GM21381 (cell line): ENCODE measurements around the gene PTCH2.

Source experiments
- ATAC-seq: cut with Tn5 transposase; IDR thresholded peaks from one replicate; pipeline ENCODE4 v1.9.1; 2021; ENCODE audit warnings: mild to moderate bottlenecking, moderate library complexity; ENCODE audit not compliant: unreplicated experiment

The PTCH2 gene

DNA sequence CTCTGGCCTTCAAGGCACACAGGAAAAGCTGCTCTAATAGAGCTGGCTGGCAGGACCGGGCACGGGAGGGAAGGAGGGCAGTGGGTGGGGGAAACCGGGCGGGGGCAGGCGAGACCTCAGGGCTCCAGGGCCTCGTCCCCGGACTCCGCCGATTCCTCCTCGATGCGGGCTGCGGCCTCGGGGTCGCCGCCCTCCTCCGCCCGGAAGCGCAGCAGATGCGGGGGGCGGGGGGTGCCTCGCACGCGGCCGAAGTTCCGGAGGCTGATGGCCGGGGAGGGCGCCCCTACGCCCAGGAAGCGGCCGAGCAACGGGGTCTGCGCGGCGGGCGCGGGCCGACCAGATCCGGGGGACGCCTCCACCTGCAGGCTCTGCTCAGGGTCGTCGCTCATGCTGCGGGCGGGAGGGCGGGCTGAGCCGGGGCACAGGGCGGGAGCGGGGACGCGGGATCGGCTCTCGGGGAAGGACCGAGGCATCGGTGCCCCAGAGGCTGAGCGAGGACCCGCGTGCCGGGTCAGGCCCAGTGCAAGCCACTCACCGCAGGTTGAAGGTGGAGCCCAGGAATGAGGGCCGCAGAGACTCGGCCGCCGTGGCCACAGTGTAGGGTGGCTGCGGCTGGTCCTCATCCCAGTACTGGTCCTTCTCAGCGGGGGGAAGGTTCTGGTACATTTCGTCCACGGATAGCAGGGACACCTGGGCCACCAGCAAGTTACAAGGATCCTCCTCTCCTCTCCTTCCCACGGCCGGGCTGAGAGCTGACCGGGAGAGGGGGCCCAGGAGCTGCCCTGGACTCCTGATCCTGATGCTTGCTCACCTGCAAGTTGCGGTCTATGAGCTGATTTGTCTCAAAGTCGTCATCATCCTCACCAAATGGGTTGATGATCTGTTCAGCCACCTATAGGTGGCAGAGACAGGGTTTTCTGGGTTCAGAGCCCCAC is 58.7 kb downstream of the PTCH2 start:
- ATAC-seq = no peak

DNA sequence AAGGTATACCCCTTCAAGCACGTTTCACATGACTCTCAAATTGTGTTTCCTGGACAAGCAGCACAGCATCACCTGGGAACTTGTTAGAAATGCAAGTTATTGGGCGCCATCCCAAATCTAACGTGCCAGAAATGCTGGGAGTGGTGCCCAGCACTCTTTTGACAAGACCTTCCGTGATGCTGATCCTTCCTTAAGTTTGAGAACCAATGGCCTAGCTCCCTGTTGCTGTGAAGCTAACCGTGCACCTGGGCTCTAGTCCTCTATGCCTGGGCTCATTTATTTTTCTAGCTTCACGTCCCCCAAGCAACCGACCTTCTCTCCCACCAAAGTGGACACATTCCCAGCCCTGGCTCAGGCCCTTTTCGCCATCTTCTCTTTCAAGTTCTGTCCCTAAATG is 59.4 kb downstream of the PTCH2 start:
- no peak for ATAC-seq

DNA sequence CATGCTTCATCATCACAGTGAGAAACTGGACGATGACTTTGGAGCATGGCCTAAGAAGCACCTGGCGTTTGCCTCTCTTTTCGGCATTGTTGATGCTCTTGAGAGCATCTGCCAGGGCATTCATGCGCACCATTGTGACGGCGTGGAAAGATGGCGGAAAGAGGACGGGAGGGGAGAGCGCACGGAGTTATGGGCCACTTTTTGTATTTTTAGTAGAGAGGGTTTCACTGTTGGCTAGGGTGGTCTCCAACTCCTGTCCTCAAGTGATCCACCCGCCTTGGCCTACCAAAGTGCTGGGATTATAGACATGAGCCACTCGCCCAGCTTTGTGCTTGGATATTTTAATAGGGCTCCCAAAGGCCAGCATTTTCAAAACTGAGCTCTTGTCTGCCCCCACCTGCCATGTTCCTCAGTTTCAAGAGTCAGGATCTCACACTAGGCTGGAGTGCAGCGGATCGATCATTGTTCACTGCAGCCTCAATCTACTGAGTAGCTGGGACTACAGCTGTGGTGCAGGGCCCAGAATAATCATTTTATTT is 62.4 kb downstream of the PTCH2 start:
- no peak for ATAC-seq

DNA sequence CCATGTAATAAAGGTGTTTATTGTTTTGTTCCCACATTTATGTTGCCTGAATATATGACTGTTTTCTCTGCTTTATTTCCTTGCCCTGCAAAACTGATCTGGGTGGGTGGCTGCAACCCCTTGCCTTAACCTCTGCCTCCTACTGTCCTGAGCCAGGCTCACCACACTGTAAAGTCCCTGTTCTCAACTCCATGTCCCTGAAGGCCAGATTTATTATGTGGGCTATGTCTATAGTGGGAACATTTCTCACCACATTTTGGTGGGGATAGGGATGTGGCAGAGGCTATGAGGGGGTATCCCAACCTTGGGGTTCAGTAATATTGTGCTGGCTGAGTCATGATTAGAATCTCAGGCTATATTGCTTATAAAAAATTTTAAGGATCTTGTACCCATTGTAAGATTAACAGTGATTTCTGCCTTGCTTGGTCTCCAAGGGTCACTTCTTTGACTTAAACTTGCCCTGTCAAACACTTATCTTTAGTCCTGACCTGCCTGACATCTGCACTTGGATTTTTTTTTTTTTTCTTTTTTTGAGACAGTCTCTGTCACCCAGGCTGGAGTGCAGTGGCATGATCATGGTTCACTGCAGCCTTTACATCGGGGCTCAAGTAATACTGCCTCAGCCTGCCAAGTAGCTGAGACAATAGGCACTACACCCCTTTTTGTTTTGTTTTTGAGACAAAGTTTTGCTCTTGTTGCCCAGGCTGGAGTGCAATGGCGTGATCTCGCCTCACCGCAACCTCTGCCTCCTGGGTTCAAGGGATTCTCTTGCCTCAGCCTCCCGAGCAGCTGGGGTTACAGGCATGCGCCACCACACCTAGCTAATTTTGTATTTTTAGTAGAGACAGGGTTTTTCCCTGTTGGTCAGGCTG is 64.1 kb downstream of the PTCH2 start:
- no peak for ATAC-seq

DNA sequence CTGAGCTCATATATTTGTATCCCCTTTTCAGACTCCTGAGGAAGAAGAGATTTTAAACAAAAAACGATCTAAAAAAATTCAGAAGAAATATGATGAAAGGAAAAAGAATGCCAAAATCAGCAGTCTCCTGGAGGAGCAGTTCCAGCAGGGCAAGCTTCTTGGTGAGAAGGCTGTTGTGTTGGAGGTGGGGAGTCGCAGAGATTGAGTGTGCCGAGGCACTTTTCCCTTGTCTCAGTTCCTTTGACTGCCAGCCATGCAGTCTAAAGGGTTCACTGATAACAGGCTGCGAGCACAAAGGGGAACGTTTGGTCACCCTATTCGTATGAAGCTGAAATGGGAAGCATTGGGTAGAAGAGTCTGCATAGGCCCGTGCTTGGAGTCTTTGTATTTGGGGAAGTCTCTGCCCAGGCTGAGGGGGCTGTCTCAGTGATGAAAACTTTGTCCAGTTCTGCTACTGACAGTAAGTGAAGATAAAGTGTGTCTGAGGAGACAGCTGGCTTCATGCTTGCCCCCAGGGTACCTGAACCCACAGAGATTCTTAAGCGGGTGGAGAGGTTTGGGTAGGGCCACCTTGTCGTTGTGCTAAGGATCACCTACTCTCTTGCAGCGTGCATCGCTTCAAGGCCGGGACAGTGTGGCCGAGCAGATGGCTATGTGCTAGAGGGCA is 65.0 kb downstream of the PTCH2 start:
- no peak for ATAC-seq

DNA sequence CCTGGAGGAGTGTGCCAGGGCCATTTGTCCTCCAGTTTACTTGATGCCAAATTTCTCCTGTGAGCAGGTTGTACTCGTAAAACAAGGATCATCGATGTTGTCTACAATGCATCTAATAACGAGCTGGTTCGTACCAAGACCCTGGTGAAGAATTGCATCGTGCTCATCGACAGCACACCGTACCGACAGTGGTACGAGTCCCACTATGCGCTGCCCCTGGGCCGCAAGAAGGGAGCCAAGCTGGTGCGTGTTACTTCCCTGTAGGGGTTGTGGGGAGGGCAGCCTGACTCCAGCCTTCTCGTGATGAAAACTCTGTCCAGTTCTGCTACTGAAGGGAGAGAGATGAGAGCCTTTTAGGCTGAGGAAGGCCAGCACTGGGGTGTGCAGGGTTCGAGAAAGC is 65.5 kb downstream of the PTCH2 start:
- ATAC-seq = no peak

DNA sequence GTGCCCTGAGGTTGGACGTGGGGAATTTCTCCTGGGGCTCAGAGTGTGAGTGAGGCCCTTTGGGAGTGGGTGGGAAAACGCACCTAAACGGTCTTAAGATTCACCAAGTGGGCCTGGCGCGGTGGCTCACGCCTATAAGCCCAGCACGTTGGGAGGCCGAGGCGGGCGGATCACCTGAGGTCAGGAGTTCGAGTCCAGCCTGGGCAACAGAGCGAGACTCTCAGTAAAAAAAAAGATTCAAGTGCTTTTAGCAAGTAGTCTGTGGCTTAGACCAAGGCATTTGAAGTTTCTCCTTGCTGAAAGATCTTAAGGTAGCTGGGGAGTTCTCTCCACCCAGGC is 66.4 kb downstream of the PTCH2 start:
- no peak for ATAC-seq

DNA sequence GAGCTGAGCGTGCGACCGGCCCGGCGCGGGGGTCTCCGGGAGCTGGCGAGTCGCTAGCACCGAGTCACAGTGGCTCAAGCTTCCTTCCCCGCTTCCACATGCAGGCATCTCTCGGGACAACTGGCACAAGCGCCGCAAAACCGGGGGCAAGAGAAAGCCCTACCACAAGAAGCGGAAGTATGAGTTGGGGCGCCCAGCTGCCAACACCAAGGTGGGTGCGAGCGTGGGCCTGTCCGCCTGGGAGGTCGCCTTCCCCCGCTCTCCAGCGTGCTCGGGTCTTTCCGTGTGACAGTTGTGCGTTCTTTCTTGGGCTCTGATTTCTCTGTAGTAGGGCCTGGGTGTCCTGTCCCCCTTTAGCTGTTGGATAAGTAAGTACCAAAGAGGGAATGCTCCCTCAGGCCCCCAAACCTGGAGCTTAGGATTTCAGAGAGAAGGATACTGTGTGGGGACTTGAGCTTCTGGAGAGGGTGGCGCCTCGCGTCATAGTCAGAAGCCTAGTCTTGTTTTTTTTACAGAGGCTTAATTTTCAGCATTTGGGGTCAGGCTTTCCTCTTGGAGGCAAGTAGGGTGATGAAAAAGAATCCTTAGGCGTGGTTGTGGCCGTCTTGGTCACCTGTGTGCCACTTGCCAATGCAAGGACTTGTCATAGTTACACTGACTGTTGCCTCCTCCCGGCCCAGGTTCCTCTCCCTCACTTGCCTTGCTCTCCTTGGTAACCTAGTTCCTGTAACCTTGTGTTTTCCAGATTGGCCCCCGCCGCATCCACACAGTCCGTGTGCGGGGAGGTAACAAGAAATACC is 66.9 kb downstream of the PTCH2 start:
- peak; percentile 3 for ATAC-seq

DNA sequence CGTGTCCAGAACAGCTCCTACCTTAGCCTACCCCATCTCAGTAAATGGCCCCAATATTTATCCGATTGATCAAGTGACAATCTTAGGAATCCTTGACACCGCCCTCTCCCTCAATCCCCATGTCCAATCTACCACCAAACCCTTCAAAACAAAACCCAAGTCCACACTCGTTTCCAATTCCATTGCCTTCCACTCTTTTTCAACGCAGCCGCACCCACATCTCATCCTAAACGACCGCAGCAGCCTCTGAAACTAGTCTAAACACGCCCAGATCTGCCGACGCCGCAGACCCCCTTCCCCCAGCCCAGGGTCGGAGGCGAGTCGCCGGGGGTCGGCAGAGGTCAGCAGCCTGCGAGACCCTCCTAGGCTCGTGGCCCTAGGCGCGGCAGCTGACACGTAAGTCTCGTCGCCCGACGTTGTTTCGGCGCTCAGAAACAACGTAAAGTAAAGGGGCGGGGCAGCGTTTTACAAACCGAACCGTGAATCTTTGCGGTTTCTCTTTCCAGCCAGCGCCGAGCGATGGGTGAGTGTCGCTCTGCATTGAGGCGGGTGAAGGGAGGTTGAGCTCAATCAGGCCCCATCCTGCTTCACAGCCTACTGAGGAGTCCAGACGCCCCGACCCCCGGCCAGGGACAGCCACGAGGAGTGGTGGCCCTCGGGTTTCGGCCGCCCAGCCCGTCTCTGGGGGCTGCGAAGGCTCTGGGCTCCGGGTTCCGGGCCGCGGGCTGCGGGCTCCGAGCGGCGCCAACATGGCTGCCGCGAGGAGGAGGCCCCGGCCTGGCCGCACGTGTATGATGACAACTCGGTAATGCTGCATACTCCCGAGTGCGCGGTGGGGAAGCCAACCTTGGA is 67.7 kb downstream of the PTCH2 start, which contains the start of gene RPS8:
Gene RPS8, plus strand, starts transcription at position 463 of the 852 bp plus-strand sequence. Its CDS starts 57 bp downstream, at position 520.
- peak; percentile 76 for ATAC-seq
